HG03442 (cell line): Measurements from ENCODE around the gene RAB3IL1.
"Not testable (repeated sequence)": the region's sequence is repeated elsewhere in the genome, so short reads cannot be mapped to it uniquely, and the experiment has no call there.

Source experiments
- ATAC-seq: cut with Tn5 transposase; IDR thresholded peaks from one replicate; pipeline ENCODE4 v1.9.1; 2021; ENCODE audit warnings: mild to moderate bottlenecking, moderate library complexity; ENCODE audit not compliant: unreplicated experiment

Gene RAB3IL1

DNA sequence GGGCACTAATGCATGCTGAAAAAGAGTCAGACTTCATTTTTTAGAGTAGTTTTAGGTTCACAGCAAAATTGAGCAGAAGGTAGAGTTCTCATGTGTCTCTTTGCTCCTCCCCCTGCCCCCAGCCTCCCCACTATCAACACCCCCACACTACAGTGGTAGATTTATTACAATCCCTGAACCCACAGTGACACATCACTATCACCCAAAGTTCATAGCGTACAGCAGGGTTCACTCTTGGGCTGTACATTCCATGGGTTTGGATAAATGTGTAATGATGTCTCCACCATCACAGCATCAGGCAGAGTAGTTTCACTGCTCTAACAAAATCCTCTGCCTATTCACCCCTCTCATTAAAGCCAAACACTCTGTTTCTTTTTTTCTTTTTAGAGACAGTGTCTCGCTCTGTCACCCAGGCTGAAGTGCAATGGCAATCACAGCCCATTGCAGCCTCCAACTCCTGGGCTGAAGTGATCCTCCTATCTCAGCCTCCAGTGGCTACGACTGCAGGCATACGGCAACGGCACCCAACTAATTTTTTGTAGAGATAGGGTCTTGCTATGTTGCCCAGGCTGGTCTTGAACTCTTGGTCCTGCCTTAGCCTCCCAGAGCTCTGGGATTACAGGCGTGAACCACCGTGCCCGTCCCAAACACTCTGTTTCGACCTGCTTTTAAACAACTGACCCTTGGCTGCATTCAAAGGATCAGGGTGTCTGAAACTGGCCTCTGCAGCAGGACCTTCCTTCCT, 36.9 kb upstream of the RAB3IL1 start:
- no peak for ATAC-seq

GRCh38 chr11:61953632-61954031, 36.3 kb upstream of the RAB3IL1 start:
- not testable (repeated sequence) for ATAC-seq

DNA sequence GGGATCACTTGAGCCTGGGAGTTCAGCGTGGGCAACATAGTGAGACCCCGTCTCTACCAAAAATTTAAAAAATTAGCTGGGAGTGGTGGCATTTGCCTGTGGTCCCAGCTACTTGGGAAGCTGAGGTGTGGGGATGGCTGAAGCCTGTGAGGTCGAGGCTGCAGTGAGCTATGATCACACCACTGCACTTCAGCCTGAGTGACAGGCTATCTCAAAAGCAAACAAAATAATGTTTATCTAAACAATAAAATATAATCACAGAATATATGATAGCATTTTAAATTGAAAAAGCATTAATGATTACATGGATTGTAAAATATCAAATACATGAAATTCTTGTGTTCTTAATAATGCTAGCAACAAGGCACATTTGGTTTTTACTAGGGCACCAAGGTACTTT, 35.5 kb upstream of the RAB3IL1 start:
- ATAC-seq: no peak

GRCh38 chr11:61951484-61952135, 34.2 kb upstream of the RAB3IL1 start:
- ATAC-seq: no peak

DNA sequence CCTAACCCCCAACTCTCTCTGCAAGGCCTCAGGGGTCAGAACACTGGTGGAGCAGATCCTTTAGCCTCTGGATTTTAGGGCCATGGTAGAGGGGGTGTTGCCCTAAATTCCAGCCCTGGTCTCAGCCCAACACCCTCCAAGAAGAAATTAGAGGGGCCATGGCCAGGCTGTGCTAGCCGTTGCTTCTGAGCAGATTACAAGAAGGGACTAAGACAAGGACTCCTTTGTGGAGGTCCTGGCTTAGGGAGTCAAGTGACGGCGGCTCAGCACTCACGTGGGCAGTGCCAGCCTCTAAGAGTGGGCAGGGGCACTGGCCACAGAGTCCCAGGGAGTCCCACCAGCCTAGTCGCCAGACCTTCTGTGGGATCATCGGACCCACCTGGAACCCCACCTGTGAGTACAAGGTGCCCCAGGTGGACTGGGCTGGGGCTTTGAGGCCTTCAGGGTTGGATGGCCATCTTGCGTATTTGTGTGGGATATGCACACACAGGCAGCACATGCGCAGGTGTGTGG, 32.7 kb upstream of the RAB3IL1 start, which contains the start of gene BEST1:
TSS of gene BEST1 (plus strand) at position 317 of the 513 bp plus-strand sequence. CDS start 1,456 bp downstream, outside the sequence.
- ATAC-seq: no peak

GRCh38 chr11:61949169-61950034, 32.0 kb upstream of the RAB3IL1 start:
- ATAC-seq: no peak

DNA sequence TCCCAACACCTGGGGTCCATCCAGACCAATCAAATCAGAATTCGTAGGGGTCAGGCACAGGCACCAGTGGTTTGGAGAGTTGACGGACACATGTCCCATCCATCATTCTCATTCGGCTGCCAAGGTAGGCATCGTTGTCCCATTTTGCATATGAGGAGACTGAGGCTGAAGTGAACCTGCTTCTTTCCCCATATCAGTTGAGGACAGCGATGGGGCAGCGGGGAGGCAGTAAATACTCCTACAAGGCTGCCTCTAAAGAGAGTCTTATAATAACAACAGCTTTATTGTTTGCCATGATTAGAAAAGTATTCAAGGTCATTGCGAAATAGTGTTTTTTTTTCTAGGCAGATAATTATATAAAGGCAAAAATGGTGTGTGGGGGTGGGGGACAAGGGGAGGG, 31.1 kb upstream of the RAB3IL1 start:
- ATAC-seq: no peak

- no peak for ATAC-seq
These were observed 30.3 kb upstream of the RAB3IL1 start for GRCh38 chr11:61947486-61948210.

DNA sequence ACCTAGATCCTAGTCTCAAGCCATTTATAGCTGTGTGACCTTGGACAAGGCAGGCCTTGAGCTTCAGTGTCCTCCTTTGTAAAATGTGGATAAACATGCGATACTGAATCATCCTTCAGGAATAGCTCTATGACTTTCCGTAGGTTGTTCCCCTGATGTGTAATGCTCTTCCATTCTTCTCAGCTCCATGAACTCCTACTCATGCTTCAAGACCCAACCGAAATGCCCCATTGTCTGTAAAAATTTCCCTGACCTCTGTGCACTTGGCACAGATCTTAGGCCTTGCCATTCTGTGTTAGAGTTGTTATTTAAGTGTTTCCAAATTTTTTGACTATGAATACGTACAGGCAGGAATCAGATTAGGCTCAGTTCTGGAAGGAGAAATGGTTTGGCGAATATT, 29.5 kb upstream of the RAB3IL1 start:
- ATAC-seq: no peak

DNA sequence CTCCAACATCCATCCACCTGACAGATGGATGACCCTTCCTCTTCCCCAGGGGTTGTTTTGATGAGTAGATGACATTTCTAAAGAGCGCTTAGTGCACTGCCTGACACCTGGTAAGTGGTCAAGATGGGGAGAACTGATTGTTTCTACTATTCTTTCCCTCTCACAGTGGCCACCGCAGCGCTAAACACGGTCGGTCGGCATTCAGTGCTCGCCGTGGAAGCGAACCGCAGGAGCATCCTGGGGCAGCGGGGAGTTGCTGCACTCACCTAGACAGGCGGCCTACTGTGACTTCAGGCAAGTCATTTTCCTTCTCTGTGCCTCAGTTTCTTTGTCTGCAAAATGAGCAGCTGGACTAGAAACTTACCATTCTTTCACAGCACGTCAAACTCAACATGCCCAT, 27.8 kb upstream of the RAB3IL1 start:
- no peak for ATAC-seq

DNA sequence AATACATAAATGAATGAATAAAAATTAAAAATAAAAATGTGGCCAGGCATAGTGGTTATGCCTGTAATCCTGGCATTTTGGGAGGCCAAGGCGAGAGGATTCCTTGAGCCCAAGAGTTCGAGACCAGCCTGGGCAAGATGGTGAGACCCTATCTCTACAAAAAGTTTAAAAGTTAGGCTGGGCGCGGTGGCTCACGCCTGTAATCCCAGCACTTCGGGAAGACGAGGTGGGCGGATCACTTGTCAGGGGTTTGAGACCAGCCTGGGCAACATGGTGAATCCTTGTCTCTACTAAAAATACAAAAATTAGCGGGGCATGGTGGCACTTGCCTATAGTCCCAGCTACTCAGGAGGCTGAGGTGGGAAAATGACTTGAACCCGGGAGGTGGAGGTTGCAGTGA, 23.1 kb upstream of the RAB3IL1 start:
- ATAC-seq: no peak

DNA sequence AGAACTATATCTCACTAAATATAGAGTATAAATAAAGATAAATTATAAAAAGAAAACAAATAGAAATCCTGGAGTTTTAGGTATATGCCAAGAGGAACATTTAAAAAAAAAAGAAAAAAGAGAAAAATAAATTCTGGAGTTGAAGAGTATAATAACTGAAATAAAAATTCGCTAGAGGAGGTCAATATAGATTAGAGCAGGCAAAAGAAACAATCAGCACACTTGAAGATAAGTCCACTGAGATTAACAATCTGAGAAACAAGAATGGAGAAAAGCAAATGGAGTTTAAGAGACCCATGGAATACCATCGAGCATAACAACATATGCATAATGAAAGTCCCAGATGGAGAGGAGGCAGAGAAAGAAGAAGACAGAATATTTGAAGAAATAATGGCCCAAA, 18.5 kb upstream of the RAB3IL1 start:
- no peak for ATAC-seq

GRCh38 chr11:61930933-61931332, 13.6 kb upstream of the RAB3IL1 start:
- ATAC-seq: no peak

GRCh38 chr11:61928606-61929005, 11.2 kb upstream of the RAB3IL1 start:
- no peak for ATAC-seq

- no peak for ATAC-seq
These were observed 10.1 kb upstream of the RAB3IL1 start for GRCh38 chr11:61927501-61927900.

- ATAC-seq: no peak
These were observed 8.9 kb upstream of the RAB3IL1 start for GRCh38 chr11:61926235-61926634.

- no peak for ATAC-seq
These were observed 8.4 kb upstream of the RAB3IL1 start for GRCh38 chr11:61925736-61926135.

GRCh38 chr11:61924064-61924455, 6.7 kb upstream of the RAB3IL1 start:
- ATAC-seq: no peak

GRCh38 chr11:61923166-61924063, 6.0 kb upstream of the RAB3IL1 start:
- no peak for ATAC-seq

DNA sequence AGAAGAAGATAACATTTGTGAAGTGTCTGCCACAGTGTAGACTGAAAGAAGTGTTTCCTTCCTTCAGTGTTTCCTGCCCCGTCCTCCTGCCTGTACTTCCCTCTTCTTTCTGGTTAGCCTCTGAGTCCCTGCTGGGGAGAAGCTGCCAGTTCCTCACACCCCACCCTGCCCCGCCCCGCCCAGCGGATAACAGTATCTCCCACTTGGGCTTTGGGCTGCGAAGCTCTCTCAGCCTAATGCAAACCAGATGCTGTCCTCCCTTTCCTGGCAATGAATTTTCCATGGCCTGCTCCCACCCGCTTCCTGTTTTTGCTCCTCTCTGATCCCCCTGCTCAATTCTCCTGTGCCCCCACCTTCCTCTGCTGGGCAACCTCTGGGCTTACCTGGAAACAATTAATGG, 5.2 kb upstream of the RAB3IL1 start:
- no peak for ATAC-seq
